Panc1 (cell line): ENCODE data around the gene MRPL14. TPM values are rescaled to one million over a fixed set of nuclear protein-coding genes. Genes with fewer than 3 reads are reported as not detected.

Experiments
- ATAC-seq: fragments of 200-7000 bp; cut with Tn5 transposase; 2 replicates; pipeline ENCODE4 v1.9.1; 2020; ENCODE audit warnings: mild to moderate bottlenecking, moderate library complexity
- BruUV-seq: library from RNA; stranded (reverse); fragments of 400-500 nt; replicated peaks from 2 replicates; lab custom pipeline; 2021; lab: Mats Ljungman, UMichigan
- CTCF ChIA-PET: fragments of 300-600 bp; sonication (Branson Sonifier 250); formaldehyde crosslinking; loops from one replicate; lab custom pipeline; 2022; ENCODE audit warnings: antibody characterized with exemption; lab: Charles Lee
- POLR2A ChIA-PET: fragments of 300-600 bp; sonication (Branson Sonifier 250); formaldehyde crosslinking; loops from one replicate; lab custom pipeline; 2022; ENCODE audit warnings: antibody characterized with exemption; lab: Charles Lee
- DNase-seq: peaks from one replicate; pipeline ENCODE4 v3.0.0-alpha.2; 2010; ENCODE audit warnings: low read depth, low spot score
- H3K27ac ChIP-seq: 2 replicates; pipeline ENCODE4 v1.5.1; 2011; ENCODE audit warnings: mild to moderate bottlenecking, low read length, inconsistent platforms
- H3K27me3 ChIP-seq: fragments of 200-500 bp; sonication (Bioruptor generic); 2 replicates; pipeline ENCODE4 v1.6.0; 2014; ENCODE audit warnings: low read length, inconsistent platforms; ENCODE audit not compliant: control insufficient read depth, insufficient read depth
- H3K36me3 ChIP-seq: fragments of 200-500 bp; sonication (Bioruptor generic); 2 replicates; pipeline ENCODE4 v1.5.1; 2014; ENCODE audit warnings: inconsistent platforms, mild to moderate bottlenecking, low read length, moderate library complexity; ENCODE audit not compliant: control insufficient read depth, insufficient read depth
- H3K4me1 ChIP-seq: 2 replicates; pipeline ENCODE4 v1.5.1; 2011; ENCODE audit warnings: inconsistent platforms, mild to moderate bottlenecking, low read length, moderate library complexity; ENCODE audit not compliant: control insufficient read depth, insufficient read depth
- H3K4me3 ChIP-seq, 2 experiments: 2 replicates each; pipeline ENCODE4 v1.5.1; 2011 to 2012; ENCODE audit warnings: low read depth in 2 of 2, low read length in 2 of 2, mild to moderate bottlenecking in 2 of 2, inconsistent platforms in 1 of 2, moderate library complexity in 1 of 2
- H3K9me3 ChIP-seq: fragments of 200-500 bp; sonication (Bioruptor generic); 2 replicates; pipeline ENCODE4 v1.5.1; 2014; ENCODE audit warnings: low read depth, mild to moderate bottlenecking, inconsistent platforms, low read length, moderate library complexity; ENCODE audit not compliant: control insufficient read depth, insufficient read depth
- CTCF ChIP-seq: fragments of 450-650 bp; IDR thresholded peaks from 2 replicates; pipeline ENCODE4 v1.5.1; 2017; ENCODE audit warnings: mild to moderate bottlenecking
- POLR2AphosphoS5 ChIP-seq: IDR thresholded peaks from 2 replicates; pipeline ENCODE4 v1.6.1; 2012; ENCODE audit warnings: mild to moderate bottlenecking, low read depth, low read length, moderate library complexity
- REST ChIP-seq, 2 experiments: IDR thresholded peaks; 2 replicates each; pipeline ENCODE4 v1.6.1; 2011 to 2012; ENCODE audit warnings: low read depth in 2 of 2, control low read depth in 1 of 2, low read length in 1 of 2, mild to moderate bottlenecking in 1 of 2, moderate library complexity in 1 of 2; ENCODE audit not compliant: insufficient read depth in 1 of 2
- SIN3A ChIP-seq: IDR thresholded peaks from 2 replicates; pipeline ENCODE4 v1.6.1; 2012; ENCODE audit warnings: low read depth, mild to moderate bottlenecking, low read length, moderate library complexity, borderline replicate concordance; ENCODE audit not compliant: insufficient read depth
- TCF7L2 ChIP-seq: IDR thresholded peaks from 2 replicates; pipeline ENCODE4 v1.6.1; 2011; ENCODE audit warnings: mild to moderate bottlenecking, low read depth, low read length, inconsistent platforms
- in situ Hi-C: cut with HindIII; loops from 2 replicates; pipeline ENCODE4 v1.10.0; 2016; ENCODE audit warnings: low sequenced_read_pairs, low pct_unique_long_range_greater_than_20kb
- intact Hi-C: fragments of 100-400 bp; cut with micrococcal nuclease; formaldehyde crosslinking; loops from one replicate; pipeline ENCODE4 v1.10.0; 2022; ENCODE audit not compliant: unreplicated experiment
- total RNA-seq: library from RNA; stranded (reverse); gene quantifications from one replicate; pipeline ENCODE4 v1.2.1, GENCODE V29; 2021; ENCODE audit not compliant: unreplicated experiment

MRPL14 gene
- total RNA-seq, 1 experiment from 2014 or later: 82.0 TPM

- intact Hi-C loops: no loop called here
- peaks cover 23% of the 10 kb centered on the region for H3K4me1 ChIP-seq
- BruUV-seq: no TSS peak
These were observed 62.3 kb downstream of the MRPL14 start for GRCh38 chr6:44064948-44065272.

More at GRCh38 chr6:44064948-44065272, 62.3 kb downstream of the MRPL14 start:
- peak overlapping the region; percentile 31; the same call in 1 of the 2 replicates for H3K27ac ChIP-seq
- POLR2A ChIA-PET: interaction anchor here (0.8 kb wide), 1 partner anchor 155 kb away, joined by 3 read pairs; no protein-coding TSS in a partner anchor
- no peak overlapping the region for H3K4me3 ChIP-seq
- no peaks in the 10 kb centered on the region for H3K36me3 ChIP-seq
- CTCF ChIA-PET: interaction anchor here (0.6 to 1.4 kb wide), 3 partner anchors 11 to 288 kb away, joined by 3 to 4 read pairs (median 3); no protein-coding TSS in a partner anchor
- in situ Hi-C loops: no loop called here
- no peaks in the 10 kb centered on the region for H3K9me3 ChIP-seq
- ATAC-seq: peak; percentile 4
- DNase-seq: no peak
- no peaks in the 10 kb centered on the region for H3K27me3 ChIP-seq
- no peak for TF ChIP-seq TCF7L2
- TF ChIP-seq CTCF: no peak
- no peak for TF ChIP-seq POLR2AphosphoS5
- no peak for TF ChIP-seq SIN3A
- TF ChIP-seq REST (IDR thresholded peaks at IDR 0.05; ENCODE audit: insufficient read depth in 1 of 2, low read depth in 2 of 2, low read length in 1 of 2): no peak
